Stomach (tissue), 4 donors: ENCODE data around the gene EIPR1.

Experiments used
- CTCF ChIP-seq, 7 experiments: fragments of 450-650 bp in 4 of 7; fragments of 200-600 bp in 3 of 7; sonication (generic) in 3 of 7; IDR thresholded peaks; one replicate each; pipeline ENCODE4 v1.5.1; 2016 to 2019; ENCODE audit warnings: antibody characterized with exemption in 7 of 7, control low read depth in 2 of 7, mild to moderate bottlenecking in 1 of 7
- POLR2A ChIP-seq, 4 donors: fragments of 450-650 bp; IDR thresholded peaks; one replicate each; pipeline ENCODE4 v1.6.1; 2016; ENCODE audit warnings: antibody characterized with exemption in 4 of 4, control low read depth in 2 of 4, mild to moderate bottlenecking in 1 of 4, moderate library complexity in 1 of 4

- TF ChIP-seq CTCF (IDR thresholded peaks at IDR 0.05) (no peak), POLR2A (IDR thresholded peaks at IDR 0.05) (no peak)
These were observed 166.2 kb downstream of the EIPR1 start for GRCh38 chr2:3211256-3212060.
